Osteocyte (in vitro differentiated cells): ENCODE measurements around the gene TBXA2R. TPM values are rescaled to one million over a fixed set of nuclear protein-coding genes. Genes with fewer than 3 reads are reported as not detected.

Experiments used
- DNase-seq: peaks from one replicate; pipeline ENCODE4 v3.0.0; 2021; ENCODE audit warnings: mixed read lengths; ENCODE audit not compliant: unreplicated experiment; ENCODE audit errors: extremely low spot score
- H3K27ac Mint-ChIP-seq: one replicate; pipeline ENCODE4 v1.8.0; 2021; ENCODE audit warnings: mild to moderate bottlenecking, mixed read lengths; ENCODE audit not compliant: unreplicated experiment
- H3K27me3 Mint-ChIP-seq: one replicate; pipeline ENCODE4 v1.8.0; 2021; ENCODE audit warnings: mixed read lengths; ENCODE audit not compliant: unreplicated experiment
- H3K36me3 Mint-ChIP-seq: one replicate; pipeline ENCODE4 v1.8.0; 2021; ENCODE audit warnings: mixed read lengths; ENCODE audit not compliant: unreplicated experiment
- H3K4me1 Mint-ChIP-seq: one replicate; pipeline ENCODE4 v1.8.0; 2021; ENCODE audit warnings: mixed read lengths; ENCODE audit not compliant: unreplicated experiment
- H3K4me3 Mint-ChIP-seq: one replicate; pipeline ENCODE4 v1.8.0; 2021; ENCODE audit warnings: mild to moderate bottlenecking, moderate library complexity, mixed read lengths; ENCODE audit not compliant: unreplicated experiment
- H3K9me3 Mint-ChIP-seq: one replicate; pipeline ENCODE4 v1.8.0; 2021; ENCODE audit warnings: mixed read lengths; ENCODE audit not compliant: unreplicated experiment
- total RNA-seq: library from RNA; stranded (reverse); gene quantifications from 2 replicates; pipeline ENCODE4 v1.2.1, GENCODE V29; 2021
- TF ChIP-seq, protein P1 (sequence below): fragments of 200-600 bp; sonication (generic); IDR thresholded peaks from 2 replicates; pipeline ENCODE4 v1.5.0; 2021; ENCODE audit warnings: antibody characterized with exemption, mild to moderate bottlenecking, moderate library complexity

The TBXA2R gene
- total RNA-seq, 1 donor from 2014 or later, result 0.30 TPM

DNA sequence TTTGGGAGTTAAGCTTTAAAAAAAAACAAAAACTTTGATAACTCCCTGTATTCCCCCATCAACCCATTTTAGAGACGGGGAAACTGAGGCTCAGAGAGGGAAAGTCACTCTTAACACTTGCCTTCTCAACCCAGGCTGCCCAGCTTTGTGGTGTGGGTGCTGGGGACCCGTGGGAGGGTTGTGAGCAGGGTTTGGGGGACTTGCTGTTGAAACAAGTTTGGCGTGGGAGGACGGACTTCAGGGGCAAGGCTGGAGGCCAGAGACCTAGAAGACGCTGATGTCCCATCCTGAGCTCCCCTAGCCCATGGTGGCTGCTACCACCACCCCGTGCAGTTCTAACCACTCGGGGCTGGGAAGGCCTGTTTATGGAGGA, 20.7 kb upstream of the TBXA2R start:
- Mint-ChIP-seq H3K4me1 (peaks cover 27% of the 10 kb centered on the region), H3K27me3 (no peaks in the 10 kb centered on the region), H3K27ac (peak overlapping the region; percentile 98), H3K9me3 (no peaks in the 10 kb centered on the region), H3K36me3 (peaks cover 4% of the 10 kb centered on the region), H3K4me3 (peak overlapping the region; percentile 98)
- TF ChIP-seq, protein P1, sequence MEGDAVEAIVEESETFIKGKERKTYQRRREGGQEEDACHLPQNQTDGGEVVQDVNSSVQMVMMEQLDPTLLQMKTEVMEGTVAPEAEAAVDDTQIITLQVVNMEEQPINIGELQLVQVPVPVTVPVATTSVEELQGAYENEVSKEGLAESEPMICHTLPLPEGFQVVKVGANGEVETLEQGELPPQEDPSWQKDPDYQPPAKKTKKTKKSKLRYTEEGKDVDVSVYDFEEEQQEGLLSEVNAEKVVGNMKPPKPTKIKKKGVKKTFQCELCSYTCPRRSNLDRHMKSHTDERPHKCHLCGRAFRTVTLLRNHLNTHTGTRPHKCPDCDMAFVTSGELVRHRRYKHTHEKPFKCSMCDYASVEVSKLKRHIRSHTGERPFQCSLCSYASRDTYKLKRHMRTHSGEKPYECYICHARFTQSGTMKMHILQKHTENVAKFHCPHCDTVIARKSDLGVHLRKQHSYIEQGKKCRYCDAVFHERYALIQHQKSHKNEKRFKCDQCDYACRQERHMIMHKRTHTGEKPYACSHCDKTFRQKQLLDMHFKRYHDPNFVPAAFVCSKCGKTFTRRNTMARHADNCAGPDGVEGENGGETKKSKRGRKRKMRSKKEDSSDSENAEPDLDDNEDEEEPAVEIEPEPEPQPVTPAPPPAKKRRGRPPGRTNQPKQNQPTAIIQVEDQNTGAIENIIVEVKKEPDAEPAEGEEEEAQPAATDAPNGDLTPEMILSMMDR, result no peak
- no peak for DNase-seq

DNA sequence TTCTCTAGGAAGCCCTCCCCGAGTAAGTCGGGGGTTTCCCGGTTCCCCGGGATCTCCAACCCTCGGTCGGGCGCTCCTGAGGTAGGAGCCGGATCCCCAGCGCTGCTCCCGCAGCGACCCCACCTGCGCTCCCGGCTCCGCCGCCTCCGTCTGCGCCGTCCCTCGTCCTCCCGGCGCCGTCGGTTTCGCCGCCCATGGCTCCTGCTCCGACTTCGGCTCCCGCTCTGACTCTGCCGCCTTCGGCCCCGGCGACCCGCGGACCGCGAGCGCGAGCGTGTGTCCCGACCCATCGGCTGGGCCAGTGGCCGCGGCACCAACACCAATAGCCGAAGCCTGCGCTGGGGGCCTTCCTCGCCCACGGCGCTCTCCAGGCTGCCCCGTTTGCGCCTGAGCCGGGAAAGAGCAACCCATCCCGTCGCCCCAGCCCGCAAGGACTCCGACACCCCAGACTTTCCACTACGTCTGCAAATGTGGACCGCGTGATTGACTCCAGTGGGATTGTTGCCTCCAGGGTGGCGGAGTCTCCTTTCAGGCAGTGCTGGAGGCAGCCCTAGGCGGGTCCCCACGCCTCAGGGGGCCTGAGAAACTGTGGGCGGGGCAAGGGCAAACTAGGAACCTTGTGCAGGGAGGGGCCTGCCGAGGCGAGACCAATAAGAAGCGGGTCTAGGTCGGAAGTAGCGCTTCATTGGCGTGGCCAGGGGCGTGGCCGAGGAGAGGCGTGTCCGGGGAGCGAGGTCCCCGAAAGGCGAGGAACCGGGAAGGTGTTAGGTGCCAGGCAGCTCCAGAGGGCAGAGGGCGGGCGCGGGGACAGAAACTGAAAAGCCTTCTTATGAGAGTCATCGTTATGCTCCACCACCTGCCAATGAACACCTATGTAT, 20.0 kb upstream of the TBXA2R start, which contains the start of gene CACTIN:
CACTIN (minus strand) TSS at position 318 of the 878 bp plus-strand sequence; CDS start at position 290, 28 bp downstream.
- Mint-ChIP-seq H3K9me3 (no peaks in the 10 kb centered on the region), H3K27me3 (no peaks in the 10 kb centered on the region), H3K4me3 (peak within 1 kb of the TSS; percentile 98), H3K4me1 (peaks cover 27% of the 10 kb centered on the region), H3K27ac (peak within 1 kb of the TSS; percentile 98), H3K36me3 (peaks cover 6% of the 10 kb centered on the region)
- peak; percentile 99 for DNase-seq
- TF ChIP-seq, protein P1, result no peak

DNA sequence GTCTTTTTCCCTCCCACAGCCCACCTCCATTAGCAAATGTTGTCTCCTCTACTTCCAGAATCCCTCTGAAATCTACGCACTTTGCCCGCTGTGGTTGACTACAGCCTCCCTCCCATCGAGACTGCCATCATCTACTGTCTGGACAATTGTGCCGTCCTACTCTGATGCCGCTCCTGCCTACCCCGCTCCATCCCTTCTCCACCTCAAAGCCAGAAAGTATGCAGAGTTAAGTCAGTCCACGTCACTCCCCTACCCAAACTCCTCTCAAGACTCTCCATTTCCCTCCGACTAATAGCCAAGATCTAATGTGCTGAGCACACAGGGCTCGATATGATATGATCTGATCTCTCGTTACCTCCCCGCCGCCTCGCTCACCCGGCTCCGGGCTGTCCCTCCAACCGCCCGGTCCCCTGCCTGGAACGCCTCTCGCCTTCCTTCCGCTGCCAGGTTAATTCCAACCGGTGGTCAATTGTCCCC, 19.4 kb upstream of the TBXA2R start:
- H3K27ac Mint-ChIP-seq, result peak overlapping the region; percentile 98
- TF ChIP-seq, protein P1, result no peak
- DNase-seq, result no peak
- H3K27me3 Mint-ChIP-seq, result no peaks in the 10 kb centered on the region
- peak overlapping the region; percentile 98 for H3K4me3 Mint-ChIP-seq
- H3K36me3 Mint-ChIP-seq, result peaks cover 6% of the 10 kb centered on the region
- H3K9me3 Mint-ChIP-seq, result no peaks in the 10 kb centered on the region
- H3K4me1 Mint-ChIP-seq, result peaks cover 27% of the 10 kb centered on the region

DNA sequence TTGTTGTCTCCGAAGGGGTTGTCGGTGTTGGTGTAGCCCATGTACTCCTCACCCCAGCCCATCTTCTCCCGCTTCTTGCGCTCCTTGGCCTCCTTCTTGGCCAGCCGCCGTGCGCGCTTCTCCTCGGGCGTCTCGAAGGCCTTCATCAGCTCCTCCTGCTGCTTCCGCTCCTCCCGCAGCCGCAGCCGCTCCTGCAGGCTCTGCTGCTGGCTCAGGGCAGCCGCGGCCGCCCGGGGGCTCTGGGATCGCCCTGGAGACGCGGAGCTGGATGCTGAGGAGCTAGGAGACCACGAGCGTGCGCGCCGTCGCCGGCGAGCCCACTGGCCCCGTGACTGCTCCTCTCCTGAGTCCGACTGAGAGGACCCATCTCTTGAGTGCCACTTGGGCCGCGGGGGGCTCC, 17.0 kb upstream of the TBXA2R start:
- Mint-ChIP-seq H3K9me3 (no peaks in the 10 kb centered on the region), H3K4me1 (peaks cover 27% of the 10 kb centered on the region), H3K27me3 (no peaks in the 10 kb centered on the region), H3K36me3 (peaks cover 1% of the 10 kb centered on the region), H3K27ac (no peak overlapping the region), H3K4me3 (peak overlapping the region; percentile 98)
- TF ChIP-seq, protein P1, result no peak
- DNase-seq, result no peak

DNA sequence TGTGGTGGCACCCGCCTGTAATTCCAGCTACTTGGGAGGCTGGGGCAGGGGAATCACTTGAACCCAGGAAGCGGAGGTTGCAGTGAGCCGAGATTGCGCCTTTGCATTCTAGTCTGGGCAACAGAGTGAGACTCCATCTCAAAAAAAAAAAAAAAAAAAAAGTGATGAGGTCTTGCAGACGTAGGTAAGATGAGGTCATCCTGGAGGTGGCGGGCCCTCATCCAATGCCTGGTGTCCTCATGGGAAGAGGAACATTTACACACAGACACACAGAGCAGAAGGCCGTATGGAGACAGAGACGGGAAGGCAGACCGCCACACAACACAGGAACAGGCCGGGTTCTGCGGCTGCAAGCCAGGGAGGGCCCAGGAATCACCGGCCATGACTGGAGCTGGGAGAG, 15.5 kb upstream of the TBXA2R start:
- Mint-ChIP-seq H3K36me3 (peaks cover 1% of the 10 kb centered on the region), H3K4me1 (peaks cover 26% of the 10 kb centered on the region), H3K4me3 (no peak overlapping the region), H3K27ac (no peak overlapping the region), H3K9me3 (no peaks in the 10 kb centered on the region), H3K27me3 (no peaks in the 10 kb centered on the region)
- TF ChIP-seq, protein P1, result no peak
- DNase-seq, result no peak
